NCI-H2196 treated with DMSO at 0.1 percent for 48 hours (cell line): ENCODE measurements around the gene SPAAR.
"Not testable (repeated sequence)": the region's sequence is repeated elsewhere in the genome, so short reads cannot be mapped to it uniquely, and the experiment has no call there.

Experiments used
- DNase-seq: peaks from one replicate; lab custom pipeline; 2025; ENCODE audit not compliant: unreplicated experiment; lab: John Stamatoyannopoulos, UW

Gene SPAAR

DNA sequence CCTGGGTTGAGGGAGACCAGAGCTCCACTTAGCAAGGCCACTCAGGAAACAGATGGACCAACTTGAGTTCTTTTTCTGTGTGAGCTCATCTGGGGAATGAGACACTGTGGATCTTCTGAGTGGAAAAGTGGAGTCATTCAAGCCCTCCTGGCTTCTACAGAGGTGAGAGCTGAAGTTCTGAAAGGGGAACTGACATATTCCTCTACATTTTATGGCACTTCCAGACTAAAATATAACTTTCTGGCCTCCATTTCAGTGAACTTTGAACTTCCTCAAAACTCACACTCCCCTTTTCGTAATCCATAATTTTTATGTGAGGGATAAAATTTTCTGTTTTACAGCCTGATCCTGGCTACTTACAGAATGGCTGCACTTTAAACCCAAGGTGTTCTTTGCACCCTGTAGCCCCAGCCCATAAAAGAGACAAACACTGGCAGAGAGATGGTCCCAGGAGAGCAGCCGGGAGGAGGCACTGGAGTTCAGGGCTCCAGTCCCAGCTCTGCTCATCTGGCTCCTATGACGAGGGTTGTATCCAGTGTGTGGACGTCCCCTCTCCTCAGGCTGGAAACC is 10.8 kb downstream of the SPAAR start:
- no peak for DNase-seq

DNA sequence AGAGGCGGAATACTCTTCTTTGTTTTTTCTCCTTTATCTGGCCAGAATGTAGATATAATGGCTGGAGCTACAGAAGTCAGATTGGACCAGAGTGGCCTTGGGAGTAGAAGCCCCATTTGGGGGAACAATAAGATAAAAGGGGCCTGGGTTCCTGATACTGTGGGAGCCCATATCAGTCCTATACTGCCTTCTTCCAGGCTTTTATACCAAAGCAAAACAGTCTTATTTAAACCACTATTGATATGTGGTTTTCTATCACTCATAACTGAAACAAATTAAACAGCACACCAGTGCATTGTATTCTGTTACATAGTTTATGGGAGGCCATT is 14.3 kb downstream of the SPAAR start:
- DNase-seq, result no peak

GRCh38 chr9:35923927-35924763 is 14.9 kb downstream of the SPAAR start:
- no peak for DNase-seq

GRCh38 chr9:35928591-35929452 is 19.5 kb downstream of the SPAAR start:
- DNase-seq, result no peak

DNA sequence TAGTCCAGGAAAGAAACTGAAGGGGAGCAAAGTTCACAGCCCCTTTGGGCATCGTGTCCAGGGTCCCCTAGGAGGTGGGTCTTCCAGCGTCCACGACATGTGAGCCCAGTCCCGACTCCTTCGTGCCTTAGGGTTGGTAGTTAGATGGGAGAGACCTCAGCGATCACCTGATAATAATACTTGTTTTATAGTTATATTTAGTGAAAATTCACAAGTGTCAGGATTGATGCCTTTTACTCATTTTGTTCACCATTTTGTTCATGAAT is 20.1 kb downstream of the SPAAR start:
- no peak for DNase-seq

DNA sequence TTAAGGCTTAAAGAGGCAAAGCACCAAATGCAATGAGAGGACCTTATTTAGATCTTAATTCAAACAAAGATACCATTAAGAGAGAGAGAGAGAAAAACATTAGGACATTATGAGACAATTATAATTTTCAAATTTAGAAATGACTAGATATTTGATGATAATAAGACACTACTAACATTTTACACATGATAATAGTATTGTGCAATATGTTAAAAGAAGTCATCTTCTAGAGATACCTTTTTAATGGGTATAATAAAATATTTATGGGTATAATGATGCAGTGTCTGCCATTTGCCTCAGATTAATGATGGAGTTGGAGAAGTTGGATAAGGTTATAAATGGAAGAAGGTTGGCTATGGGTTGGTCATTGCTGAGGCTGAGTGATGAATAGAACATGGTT is 21.2 kb downstream of the SPAAR start:
- DNase-seq, result no peak

DNA sequence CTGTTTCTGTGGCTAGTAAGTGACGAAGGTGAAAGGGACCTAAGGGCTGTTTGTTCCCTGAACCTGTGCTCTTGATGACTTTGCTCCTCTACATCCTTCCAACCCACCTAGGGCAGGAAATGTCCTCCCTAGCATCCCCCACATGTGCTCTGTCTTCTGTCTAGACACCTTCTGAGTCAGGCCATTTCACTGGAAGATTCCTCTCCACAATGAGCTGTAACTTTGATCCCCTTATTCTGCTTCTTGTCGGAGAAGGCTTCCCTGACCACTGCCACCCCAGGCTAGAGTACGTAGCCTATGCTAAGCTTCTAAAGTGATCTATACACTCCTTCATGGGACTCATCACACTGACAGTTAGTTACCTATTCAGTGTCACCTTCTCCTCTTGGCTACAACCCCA is 21.7 kb downstream of the SPAAR start:
- no peak for DNase-seq

DNA sequence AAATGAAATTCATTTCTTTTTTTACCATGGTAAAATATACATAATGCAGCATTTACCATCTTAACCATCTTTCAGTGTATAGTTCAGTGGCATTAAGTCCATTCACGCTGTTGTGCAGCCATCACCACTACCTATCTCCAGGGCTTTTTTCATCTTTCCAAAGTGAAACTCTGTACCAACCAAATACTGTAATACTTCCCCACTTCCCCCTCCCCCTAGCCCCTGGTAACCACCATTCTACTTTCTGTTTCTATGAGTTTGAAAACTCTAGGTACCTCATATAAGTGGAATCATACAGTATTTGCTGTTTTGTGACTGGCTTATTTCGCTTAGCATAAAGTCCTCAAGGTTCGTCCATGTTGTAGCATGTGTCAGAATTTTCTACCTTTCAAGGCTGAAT is 23.4 kb downstream of the SPAAR start:
- DNase-seq, result no peak

DNA sequence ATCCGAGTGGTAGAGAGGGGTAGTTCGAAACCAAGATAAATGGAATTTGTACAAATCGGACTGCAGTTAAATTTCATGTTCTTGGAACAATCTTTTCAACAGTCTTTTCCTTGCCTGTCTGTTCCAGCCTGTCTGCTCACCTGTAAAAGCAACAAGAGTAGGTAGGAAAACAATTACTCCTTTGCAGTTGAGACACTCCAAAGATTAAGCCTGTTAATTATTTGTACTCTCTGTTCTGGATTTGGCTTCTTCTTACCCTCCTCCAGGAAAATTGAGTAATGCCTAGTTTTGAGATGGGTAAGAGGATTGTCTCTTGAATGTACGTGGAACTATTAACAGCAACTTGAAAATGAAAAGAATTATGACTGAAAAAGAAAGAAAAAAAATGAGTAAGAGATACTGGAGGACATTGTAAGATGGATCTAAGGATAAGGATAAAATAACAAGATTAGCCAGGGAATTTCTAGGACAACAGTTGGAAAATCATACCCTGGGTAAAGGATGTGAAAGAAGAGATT is 24.3 kb downstream of the SPAAR start:
- DNase-seq, result no peak

- DNase-seq, result not testable (repeated sequence)
These were observed 24.8 kb downstream of the SPAAR start for GRCh38 chr9:35934069-35934468.

DNA sequence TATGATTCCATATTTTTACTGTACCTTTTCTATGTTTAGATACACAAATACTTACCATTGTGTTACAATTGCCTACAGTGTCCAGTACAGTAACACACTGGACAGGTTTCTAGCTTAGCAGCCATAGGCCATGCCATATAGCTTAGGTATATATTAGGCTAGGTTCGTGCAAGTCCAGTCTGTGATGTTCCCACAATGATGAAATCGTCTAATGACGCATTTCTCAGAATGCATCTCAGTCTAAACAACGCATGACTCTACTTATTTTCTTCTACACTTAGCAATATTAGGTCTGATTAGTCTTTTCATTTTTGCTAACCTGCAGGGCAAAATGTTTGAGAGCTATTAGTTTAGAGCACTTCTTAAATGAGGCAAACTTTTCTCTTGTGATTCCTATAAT is 26.0 kb downstream of the SPAAR start:
- no peak for DNase-seq

DNA sequence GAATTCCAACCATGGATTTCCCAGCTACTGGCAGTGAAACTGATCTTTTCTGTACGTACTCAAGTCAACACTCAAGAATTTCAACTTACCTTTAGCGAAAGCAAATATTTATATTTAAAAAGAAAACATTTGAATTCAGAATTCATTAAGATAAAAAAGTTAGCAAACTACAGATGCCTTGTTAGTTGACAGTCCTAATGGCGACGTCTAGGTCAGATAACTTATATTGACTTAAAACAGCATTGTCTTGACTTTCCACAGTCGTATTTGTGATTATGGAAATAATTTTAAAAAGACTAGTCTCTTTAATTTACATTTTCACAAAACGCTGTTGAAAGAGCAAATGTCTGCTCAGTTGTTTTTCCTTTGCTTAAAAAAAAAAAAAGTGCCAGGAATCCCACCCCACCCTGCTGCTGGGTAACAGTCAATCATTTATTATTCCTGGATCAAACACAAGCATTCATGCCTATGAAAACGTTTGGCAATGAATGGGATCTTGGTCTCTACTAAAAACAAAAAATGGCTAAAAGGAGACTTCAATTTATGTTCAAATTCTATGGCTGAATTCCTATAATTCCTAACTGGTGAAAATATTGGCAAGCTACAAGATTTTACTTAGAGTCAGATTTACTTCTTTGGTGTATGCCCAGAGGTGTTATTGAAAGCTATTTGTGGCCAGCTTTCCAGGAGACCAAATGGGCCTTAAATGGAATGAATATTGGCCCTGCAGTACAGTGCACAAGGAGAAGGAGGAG is 26.6 kb downstream of the SPAAR start:
- DNase-seq, result no peak

GRCh38 chr9:35937227-35937626 is 27.9 kb downstream of the SPAAR start:
- DNase-seq, result no peak

DNA sequence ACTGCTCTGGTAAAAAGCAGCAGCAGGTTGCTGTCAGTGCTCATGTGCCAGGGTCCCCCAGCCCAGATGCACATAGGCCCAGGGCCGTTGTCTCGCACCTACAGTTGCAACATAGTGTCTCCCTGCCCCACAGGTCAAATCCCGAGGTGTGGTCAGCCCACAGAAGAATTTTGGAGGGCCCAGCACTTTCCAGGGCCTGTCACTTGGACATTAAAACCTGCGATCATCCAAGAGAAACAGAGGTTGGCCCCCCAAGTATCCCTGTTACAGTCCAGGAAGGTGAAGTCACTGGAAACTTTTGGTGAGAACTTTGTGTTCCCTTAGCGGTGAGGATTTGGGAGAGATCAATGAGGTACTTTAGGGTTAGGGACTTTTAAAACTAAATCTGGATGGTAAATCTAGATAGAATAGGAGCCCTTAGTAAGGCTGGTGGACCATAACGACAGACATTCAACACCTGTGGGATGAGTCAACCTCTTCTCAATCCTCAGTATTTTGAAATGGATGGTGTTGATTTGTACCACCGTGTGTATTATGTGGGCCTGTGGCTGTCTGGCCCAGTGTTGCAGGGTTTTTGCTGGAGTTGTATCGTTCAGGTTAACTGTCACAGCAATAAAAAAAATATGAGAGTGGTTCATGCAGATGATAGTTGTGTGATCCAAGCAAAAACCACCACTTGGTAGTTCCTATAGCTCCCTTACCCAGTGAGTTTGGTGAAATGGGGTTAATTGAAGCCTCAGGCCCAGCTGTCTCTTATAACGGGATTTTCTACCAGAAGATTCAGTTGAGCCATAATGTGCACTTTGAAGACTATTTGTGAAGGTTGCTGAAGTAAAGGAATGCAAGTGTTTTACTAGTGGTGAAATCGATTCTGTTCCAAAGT is 29.4 kb downstream of the SPAAR start:
- no peak for DNase-seq

DNA sequence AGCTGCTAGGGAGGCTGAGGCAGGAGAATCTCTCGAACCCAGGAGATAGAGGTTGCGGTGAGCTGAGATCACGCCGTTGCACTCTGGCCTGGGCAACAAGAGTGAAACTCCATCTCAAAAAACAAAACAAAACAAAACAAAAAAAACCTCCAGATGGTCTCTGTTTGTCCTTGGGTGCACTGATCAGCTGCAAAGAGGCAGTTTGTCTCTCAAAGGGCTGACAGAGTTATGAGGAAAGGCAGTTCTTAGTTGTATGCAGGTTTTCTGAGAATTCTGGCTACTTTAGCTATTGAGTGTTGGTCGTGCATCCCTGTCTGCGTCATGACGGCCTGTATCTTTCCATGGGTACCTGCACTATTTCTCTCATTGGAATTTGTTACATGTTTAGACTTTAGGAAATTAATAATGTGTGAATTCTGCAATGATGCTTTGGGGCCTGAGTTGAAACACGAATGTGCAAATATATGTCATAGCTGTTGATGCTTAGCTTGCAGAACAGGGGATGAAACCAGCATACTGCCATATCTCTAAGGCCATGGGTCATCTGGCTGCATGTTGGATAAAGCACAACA is 30.5 kb downstream of the SPAAR start:
- no peak for DNase-seq

DNA sequence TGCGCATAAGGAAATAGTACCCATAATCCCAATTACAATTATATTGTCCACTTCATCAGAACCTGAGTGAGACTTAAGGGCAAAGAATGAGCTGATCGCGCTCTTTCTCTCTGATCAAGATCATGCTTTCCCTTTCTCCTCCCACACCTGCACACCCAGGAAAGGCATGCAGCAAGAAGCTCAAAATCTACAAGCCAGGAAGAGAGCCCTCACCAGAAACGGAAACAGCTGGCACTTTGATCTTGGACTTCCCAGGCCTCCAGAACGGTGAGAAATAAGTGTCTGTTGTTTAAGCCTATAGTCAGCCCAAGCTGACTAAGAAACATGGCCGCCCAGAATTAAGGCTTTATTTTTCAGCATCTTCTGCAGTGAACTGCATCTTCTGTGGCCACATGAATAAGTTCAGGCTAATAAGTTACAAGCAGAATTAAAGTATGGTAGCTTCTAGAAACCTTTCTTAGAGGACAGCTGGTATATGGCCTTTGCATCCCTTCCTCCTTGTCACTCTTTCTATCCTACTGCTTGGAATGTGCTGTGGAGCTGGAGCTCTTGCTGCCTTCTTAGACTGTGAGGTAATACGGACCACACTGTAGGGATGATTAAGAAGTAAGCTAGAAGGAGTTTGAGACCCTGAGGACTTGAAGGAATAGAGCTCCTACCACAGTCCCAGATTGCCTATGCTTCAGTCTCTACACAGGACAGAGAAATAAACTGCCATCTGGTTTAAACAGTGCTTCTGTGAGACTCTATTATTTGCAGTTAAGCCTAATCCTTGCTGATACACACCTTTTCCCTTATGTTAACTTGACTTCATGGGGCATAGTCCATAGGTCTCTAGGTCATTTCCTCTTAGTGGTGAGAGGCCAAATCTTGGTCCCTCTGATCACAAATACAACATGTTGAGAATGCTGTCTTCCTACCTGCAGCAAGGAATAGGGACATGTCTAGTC is 31.4 kb downstream of the SPAAR start:
- DNase-seq, result no peak

DNA sequence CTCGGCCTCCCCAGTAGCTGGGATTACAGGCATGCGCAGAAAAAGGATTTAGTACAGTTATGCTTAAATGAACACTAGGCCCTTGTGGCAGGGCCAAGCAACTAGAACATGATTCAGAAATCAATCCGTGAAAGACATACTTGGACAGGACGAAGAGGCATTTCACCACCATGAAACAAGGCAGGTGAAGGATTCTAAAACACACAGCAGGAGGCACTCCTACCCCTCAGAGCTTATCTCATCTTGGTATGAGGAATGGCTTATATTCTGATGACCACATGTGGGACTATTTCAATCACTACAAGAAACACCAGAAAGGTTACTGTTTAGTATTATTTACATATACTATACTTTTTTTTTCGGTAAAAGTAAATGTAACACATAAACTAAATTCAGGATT is 33.0 kb downstream of the SPAAR start:
- no peak for DNase-seq

DNA sequence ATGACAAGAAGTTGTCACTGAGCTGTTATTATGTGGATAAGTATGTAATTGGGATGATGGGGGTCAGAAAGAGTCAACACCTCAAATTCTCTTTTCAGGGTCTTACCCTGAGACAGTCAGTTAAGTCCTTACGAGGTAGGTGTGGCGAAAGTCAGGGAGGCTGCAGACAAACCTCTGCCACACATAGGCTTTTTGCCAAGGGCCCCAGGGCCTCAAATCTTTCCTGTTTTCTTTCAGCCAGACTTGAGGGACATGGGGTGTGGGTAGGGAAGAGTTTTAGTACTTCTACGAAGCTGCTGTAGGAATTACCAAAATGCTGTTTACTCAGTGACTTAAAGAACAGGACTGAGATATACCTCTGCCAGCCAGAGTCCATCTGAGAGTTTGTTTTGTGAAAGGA is 34.9 kb downstream of the SPAAR start:
- DNase-seq, result no peak

- DNase-seq, result no peak
These were observed 35.6 kb downstream of the SPAAR start for GRCh38 chr9:35944841-35945240.
